Loucy (cell line): ENCODE measurements around the gene NMD3.

Experiments
- H2AFZ ChIP-seq: fragments of 200-600 bp; sonication (generic); 2 replicates; pipeline ENCODE4 v1.6.0; 2016; ENCODE audit warnings: antibody characterized with exemption, mild to moderate bottlenecking, low read length, moderate library complexity
- H3F3A ChIP-seq: fragments of 200-600 bp; 2 replicates; pipeline ENCODE4 v1.6.0; 2016; ENCODE audit warnings: antibody characterized with exemption, low read depth, mild to moderate bottlenecking
- H3K27me3 ChIP-seq: fragments of 200-600 bp; sonication (generic); 2 replicates; pipeline ENCODE4 v1.6.1; 2014; ENCODE audit warnings: low read length, mild to moderate bottlenecking; ENCODE audit not compliant: insufficient read depth, poor library complexity, severe bottlenecking
- H3K36me3 ChIP-seq: fragments of 200-600 bp; sonication (generic); 2 replicates; pipeline ENCODE4 v1.6.1; 2016; ENCODE audit warnings: low read length; ENCODE audit not compliant: insufficient read depth
- H3K4me1 ChIP-seq: fragments of 200-600 bp; sonication (generic); 2 replicates; pipeline ENCODE4 v1.5.1; 2014; ENCODE audit warnings: low read length, mild to moderate bottlenecking; ENCODE audit not compliant: insufficient read depth, poor library complexity, severe bottlenecking
- H3K4me2 ChIP-seq: fragments of 200-600 bp; sonication (generic); 2 replicates; pipeline ENCODE4 v1.6.0; 2014; ENCODE audit warnings: antibody characterized with exemption, low read length, low read depth, mild to moderate bottlenecking; ENCODE audit not compliant: poor library complexity, severe bottlenecking
- H3K4me3 ChIP-seq: fragments of 200-600 bp; sonication (generic); 2 replicates; pipeline ENCODE4 v1.5.1; 2014; ENCODE audit warnings: low read length, mild to moderate bottlenecking, mixed read lengths; ENCODE audit not compliant: poor library complexity, severe bottlenecking
- H3K79me2 ChIP-seq: fragments of 200-600 bp; sonication (generic); 2 replicates; pipeline ENCODE4 v1.6.1; 2014; ENCODE audit warnings: low read length; ENCODE audit not compliant: insufficient read depth
- H3K9ac ChIP-seq: fragments of 200-600 bp; sonication (generic); 2 replicates; pipeline ENCODE4 v1.6.0; 2014; ENCODE audit warnings: mild to moderate bottlenecking, low read depth, low read length, moderate library complexity; ENCODE audit not compliant: poor library complexity, severe bottlenecking
- H3K9me2 ChIP-seq: fragments of 200-600 bp; sonication (generic); replicated peaks from 2 replicates; pipeline ENCODE4 v1.6.1; 2016; ENCODE audit warnings: low read depth, low read length, mixed read lengths
- H3K9me3 ChIP-seq: fragments of 200-600 bp; sonication (generic); 2 replicates; pipeline ENCODE4 v1.6.1; 2014; ENCODE audit warnings: mild to moderate bottlenecking, antibody characterized with exemption, low read length, low read depth; ENCODE audit not compliant: insufficient read depth
- H4K20me1 ChIP-seq: fragments of 200-600 bp; sonication (generic); 2 replicates; pipeline ENCODE4 v1.6.0; 2014; ENCODE audit warnings: antibody characterized with exemption, low read length, mild to moderate bottlenecking; ENCODE audit not compliant: insufficient read depth, poor library complexity, severe bottlenecking
- CTCF ChIP-seq: fragments of 200-600 bp; sonication (generic); conservative IDR thresholded peaks from 2 replicates; pipeline ENCODE4 v1.5.1; 2014; ENCODE audit warnings: mild to moderate bottlenecking, antibody characterized with exemption, low read length
- EZH2phosphoT487 ChIP-seq: fragments of 200-600 bp; IDR thresholded peaks from 2 replicates; pipeline ENCODE4 v1.6.1; 2018; ENCODE audit warnings: antibody characterized with exemption, mild to moderate bottlenecking, moderate library complexity, borderline replicate concordance

Gene NMD3

GRCh38 chr3:161220850-161221753 is at the start of gene NMD3:
Gene NMD3, plus strand, starts transcription at chr3:161221311. Its CDS starts 703 bp downstream, at chr3:161222014.
- H3K4me2 ChIP-seq, result peak within 1 kb of the TSS; percentile 98
- peak within 1 kb of the TSS; percentile 87 for H3K9ac ChIP-seq
- no peak for TF ChIP-seq EZH2phosphoT487
- no peak for TF ChIP-seq CTCF
- H3K27me3 ChIP-seq, result no peaks in the 10 kb centered on the region
- peaks cover 42% of the 10 kb centered on the region for H4K20me1 ChIP-seq
- no peaks in the 10 kb centered on the region for H3K36me3 ChIP-seq
- H2AFZ ChIP-seq, result peak within 1 kb of the TSS; percentile 92
- no peaks in the 10 kb centered on the region for H3K9me2 ChIP-seq
- peaks cover 42% of the 10 kb centered on the region for H3K4me1 ChIP-seq
- H3K9me3 ChIP-seq, result no peaks in the 10 kb centered on the region
- H3F3A ChIP-seq, result no peaks in the 10 kb centered on the region
- H3K79me2 ChIP-seq, result peaks cover 49% of the 10 kb centered on the region
- peak within 1 kb of the TSS; percentile 90 for H3K4me3 ChIP-seq

GRCh38 chr3:161171639-161172552 is 49.2 kb upstream of the NMD3 start:
- Histone ChIP-seq H2AFZ (no peak overlapping the region), H3K79me2 (no peaks in the 10 kb centered on the region), H3K4me2 (no peak overlapping the region)

GRCh38 chr3:161175506-161175905 is 45.6 kb upstream of the NMD3 start:
- H2AFZ ChIP-seq, result no peak overlapping the region
- TF ChIP-seq CTCF (no peak), EZH2phosphoT487 (no peak)
- H3K4me1 ChIP-seq, result no peaks in the 10 kb centered on the region
- H3K36me3 ChIP-seq, result no peaks in the 10 kb centered on the region
- H3F3A ChIP-seq, result no peaks in the 10 kb centered on the region
- H3K27me3 ChIP-seq, result no peaks in the 10 kb centered on the region
- no peaks in the 10 kb centered on the region for H3K79me2 ChIP-seq
- H3K9me2 ChIP-seq, result no peaks in the 10 kb centered on the region
- H4K20me1 ChIP-seq, result no peaks in the 10 kb centered on the region
- no peak overlapping the region for H3K4me3 ChIP-seq
- no peak overlapping the region for H3K4me2 ChIP-seq
- H3K9ac ChIP-seq, result no peak overlapping the region
- H3K9me3 ChIP-seq, result no peaks in the 10 kb centered on the region

More at GRCh38 chr3:161171639-161172552, 49.2 kb upstream of the NMD3 start:
- H3K36me3 ChIP-seq, result no peaks in the 10 kb centered on the region
- H3K4me3 ChIP-seq, result no peak overlapping the region
- no peaks in the 10 kb centered on the region for H3K9me3 ChIP-seq
- H3K27me3 ChIP-seq, result no peaks in the 10 kb centered on the region
- no peak overlapping the region for H3K9ac ChIP-seq
- H4K20me1 ChIP-seq, result no peaks in the 10 kb centered on the region
- no peaks in the 10 kb centered on the region for H3K9me2 ChIP-seq
- H3F3A ChIP-seq, result no peaks in the 10 kb centered on the region
- peaks cover 7% of the 10 kb centered on the region for H3K4me1 ChIP-seq
- TF ChIP-seq CTCF (peak; percentile 48), EZH2phosphoT487 (no peak)
